Activated naive CD4-positive, alpha-beta T cell treated with anti-CD3 and anti-CD28 coated beads, Interleukin-2, amount 10 ng/mL, durations not matched to agents 5 hours and 36 hours (primary cell): Measurements from ENCODE around the gene ARL6. TPM values are rescaled to one million over a fixed set of nuclear protein-coding genes. Genes with fewer than 3 reads are reported as not detected.

Source experiments
- total RNA-seq, 2 experiments: library from RNA; stranded (reverse); gene quantifications; one replicate each; pipeline ENCODE4 v1.2.3, GENCODE V29; 2021

The ARL6 gene
- total RNA-seq: 1 to 10 TPM; 3.4 to 4.7 TPM

GRCh38 chr3:97764407-97765238, at the start of gene ARL6:
TSS of gene ARL6 (plus strand) at chr3:97764758. CDS start at chr3:97768108, 3,350 bp downstream.

GRCh38 chr3:97821774-97822358, 57.3 kb downstream of the ARL6 start, which contains the start of gene CRYBG3:
TSS of gene CRYBG3 (plus strand) at chr3:97822011. CDS start at chr3:97822207, 196 bp downstream.

Other genes with a start within 250 kb of the ARL6 start
- 1 to 10 TPM; 5.8 to 6.7 TPM for gene CRYBG3, start 57.3 kb downstream of the ARL6 start, total RNA-seq
- 10 to 100 TPM; 39.4 to 40.5 TPM for gene RIOX2, start 207.7 kb downstream of the ARL6 start, total RNA-seq